ENCODE data around the gene CDKN2AIPNL.

DNA sequence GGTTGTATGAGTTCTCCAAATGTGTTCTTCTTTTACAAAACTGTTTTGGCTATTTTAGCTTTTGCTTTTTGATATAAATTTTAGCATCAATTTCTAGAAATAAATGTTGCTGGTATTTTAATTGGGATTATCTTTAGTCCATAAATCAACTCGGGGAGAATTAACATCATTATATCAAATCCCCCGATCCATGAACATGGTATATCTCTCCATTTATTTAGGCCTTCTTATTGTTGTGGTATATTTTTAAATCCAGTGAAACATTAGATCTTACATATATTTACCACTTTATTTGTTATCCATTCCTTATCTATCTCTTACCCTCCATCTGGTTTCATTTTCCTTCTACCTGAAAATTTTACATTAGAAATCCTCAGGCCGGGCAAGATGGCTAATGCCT lies 7.3 kb upstream of the CDKN2AIPNL start:
- TF ChIP-seq, protein P1, sequence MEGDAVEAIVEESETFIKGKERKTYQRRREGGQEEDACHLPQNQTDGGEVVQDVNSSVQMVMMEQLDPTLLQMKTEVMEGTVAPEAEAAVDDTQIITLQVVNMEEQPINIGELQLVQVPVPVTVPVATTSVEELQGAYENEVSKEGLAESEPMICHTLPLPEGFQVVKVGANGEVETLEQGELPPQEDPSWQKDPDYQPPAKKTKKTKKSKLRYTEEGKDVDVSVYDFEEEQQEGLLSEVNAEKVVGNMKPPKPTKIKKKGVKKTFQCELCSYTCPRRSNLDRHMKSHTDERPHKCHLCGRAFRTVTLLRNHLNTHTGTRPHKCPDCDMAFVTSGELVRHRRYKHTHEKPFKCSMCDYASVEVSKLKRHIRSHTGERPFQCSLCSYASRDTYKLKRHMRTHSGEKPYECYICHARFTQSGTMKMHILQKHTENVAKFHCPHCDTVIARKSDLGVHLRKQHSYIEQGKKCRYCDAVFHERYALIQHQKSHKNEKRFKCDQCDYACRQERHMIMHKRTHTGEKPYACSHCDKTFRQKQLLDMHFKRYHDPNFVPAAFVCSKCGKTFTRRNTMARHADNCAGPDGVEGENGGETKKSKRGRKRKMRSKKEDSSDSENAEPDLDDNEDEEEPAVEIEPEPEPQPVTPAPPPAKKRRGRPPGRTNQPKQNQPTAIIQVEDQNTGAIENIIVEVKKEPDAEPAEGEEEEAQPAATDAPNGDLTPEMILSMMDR (conservative IDR thresholded peaks at IDR 0.05; ENCODE audit: low read length) = no peak
- TF ChIP-seq EZH2phosphoT487 (IDR thresholded peaks at IDR 0.05; ENCODE audit: borderline replicate concordance) = no peak

All from Loucy (cell line).